ENCODE data around the gene TTLL8.

TTLL8 gene

DNA sequence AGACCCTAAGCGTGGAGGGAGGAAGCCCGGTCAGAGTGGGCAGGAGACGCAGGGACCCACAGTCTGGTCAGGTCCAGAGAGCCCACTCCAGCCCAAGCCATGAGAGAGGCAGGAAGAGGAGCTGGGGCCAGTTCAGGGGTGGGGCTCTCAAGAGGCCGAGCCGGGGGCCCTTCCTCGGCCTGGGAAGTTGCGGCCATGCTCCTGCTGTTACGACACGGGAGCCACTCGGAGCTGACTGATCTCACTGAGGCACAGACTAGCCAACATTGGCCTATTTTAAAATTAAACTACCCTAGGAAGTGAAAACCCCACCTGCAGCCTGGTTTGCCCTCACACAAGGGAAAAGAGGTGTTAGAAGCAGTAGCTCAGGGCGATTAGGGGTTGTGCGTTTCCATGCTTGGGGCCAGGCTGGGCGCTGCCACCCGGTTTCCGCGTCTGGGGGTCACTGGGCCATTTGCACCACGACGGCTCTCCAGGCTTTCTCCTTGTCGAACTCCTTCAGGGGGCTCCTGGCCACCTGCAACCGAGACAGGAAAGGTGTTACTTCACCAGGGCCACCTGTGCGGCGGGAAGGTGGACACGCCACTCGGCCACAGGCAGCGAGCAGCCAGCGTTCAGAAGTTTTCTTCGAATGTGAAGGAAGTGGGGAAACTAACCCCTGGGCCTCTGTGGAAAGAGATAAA, 3.2 kb upstream of the TTLL8 start:
- no peak for DNase-seq

DNA sequence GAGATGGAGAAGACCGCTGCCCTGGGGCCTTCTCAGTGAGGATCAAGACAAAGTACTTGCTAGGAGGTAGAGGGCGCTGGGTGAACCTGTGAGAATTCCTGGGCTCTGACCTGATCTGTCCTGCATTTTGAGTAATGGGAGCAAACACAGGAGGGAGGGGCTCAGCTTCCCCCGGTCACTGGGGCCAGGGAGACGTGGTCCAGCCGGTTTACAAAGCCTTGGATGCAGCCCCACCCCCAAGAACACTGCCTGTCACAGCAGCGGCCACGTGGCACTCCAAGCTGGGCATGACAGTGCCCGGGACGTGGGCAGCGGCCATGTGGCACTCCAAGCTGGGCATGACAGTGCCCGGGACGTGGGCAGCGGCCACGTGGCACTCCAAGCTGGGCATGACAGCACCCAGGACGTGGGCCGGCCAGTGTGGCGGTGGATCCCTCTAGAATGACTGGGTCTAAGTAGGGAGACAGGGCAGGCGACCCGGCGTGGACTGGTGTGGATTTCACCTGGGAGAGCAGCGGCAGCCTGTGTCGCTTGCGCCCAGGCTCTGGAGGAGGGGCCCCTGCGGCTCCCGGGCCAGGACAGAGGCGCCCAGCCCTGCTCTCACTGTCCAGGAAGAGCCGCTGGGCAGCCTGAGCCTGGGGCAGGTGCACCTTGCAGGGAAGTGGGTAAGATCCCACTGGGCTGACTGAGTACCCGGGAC, 2.5 kb upstream of the TTLL8 start:
- no peak for DNase-seq

DNA sequence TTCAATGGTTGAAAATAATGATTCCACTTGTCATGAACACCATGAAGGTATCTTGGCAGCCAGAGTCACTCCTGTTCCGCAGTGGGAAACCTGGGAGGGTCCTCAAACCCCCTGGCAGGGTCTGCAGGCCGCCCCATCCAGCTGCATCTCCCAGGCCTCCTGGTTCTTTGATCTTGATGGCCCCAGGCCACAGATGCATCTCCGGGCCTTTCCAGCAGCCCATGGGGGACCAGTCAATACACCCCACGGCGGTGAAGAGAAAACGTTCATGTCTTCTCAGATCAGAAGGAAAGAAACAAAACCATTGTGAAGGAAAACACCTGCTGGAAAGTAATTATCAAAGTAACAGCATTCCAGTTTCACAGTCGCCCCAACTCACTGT, 1.8 kb upstream of the TTLL8 start:
- no peak for DNase-seq

DNA sequence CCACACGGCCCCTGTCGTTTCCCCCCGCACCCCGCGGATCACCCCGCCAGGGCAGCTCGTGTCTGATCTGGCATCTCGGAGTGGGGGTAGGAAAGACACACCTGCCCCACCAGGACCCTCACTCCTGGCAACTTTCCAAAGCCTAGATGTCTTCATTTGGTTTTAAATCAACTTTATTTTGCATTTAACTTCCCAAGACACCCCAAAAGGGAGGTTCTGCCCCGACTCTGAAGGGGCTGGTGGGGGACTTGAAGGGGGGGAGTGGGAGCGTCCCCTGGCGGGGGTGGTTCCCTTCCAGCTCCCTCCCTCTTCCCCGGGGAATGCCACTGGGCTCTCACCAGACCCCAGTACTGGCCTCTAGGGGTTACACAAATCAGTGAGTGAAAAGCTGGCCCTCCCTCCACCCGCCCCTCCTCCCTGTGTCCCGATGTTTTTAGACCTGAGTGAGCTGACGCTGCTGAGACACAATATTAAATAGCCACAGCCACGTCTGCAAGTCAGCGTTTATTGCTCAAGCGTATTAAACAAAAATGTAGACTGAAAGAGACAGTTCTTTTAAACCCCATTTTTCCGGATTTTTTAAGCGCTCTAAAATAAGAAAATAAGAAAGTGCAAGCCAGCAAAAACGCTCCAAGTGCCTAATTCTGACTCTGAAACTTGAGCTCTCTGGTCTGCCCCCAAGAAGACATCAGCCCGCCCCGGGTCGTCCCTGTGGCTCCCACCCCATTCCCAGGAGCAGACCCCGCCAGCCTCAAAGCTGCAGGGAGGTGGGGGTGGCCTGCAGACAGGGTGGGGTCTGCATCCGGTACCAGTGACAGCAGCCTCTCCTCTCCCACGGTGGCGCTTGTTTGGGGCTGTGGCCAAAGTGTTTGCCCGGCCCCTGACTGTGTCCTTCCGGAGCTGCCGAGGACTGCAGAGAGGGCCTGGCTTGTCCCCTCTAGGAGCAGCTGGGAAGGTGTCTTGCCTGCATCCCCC, 1.1 kb upstream of the TTLL8 start:
- no peak for DNase-seq

DNA sequence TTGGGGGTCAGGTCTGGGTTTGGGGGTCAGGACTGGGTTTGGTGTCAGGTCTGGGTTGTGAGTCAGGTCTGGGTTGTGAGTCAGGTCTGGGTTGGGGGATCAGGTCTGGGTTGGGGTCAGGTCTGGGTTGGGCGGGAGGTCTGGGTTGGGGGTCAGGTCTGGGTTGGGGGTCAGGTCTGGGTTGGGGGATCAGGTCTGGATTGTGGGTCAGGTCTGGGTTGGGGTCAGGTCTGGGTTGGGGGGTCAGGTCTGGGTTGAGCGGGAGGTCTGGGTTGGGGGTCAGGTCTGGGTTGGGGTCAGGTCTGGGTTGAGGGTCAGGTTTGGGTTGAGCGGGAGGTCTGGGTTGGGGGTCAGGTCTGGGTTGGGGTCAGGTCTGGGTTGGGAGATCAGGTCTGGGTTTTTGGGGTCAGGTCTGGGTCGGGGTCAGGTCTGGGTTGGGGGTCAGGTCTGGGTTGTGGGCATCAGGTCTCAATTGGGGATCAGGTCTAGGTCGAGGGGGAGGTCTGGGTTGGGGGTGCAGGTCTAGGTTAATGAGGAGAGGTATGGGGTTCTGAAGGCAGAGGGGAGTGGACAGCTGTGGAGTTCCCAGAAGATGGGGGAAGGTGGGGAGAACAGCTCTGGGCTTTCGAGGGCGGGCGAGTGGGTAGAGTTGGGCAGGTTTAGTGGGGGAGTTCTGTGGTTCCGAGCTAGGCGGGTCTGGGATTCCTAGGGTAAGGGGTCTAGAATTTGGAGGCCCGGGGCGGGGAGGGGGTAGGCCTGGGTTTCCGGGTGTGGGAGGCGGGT, 629 bp downstream of the TTLL8 start:
- no peak for DNase-seq

DNA sequence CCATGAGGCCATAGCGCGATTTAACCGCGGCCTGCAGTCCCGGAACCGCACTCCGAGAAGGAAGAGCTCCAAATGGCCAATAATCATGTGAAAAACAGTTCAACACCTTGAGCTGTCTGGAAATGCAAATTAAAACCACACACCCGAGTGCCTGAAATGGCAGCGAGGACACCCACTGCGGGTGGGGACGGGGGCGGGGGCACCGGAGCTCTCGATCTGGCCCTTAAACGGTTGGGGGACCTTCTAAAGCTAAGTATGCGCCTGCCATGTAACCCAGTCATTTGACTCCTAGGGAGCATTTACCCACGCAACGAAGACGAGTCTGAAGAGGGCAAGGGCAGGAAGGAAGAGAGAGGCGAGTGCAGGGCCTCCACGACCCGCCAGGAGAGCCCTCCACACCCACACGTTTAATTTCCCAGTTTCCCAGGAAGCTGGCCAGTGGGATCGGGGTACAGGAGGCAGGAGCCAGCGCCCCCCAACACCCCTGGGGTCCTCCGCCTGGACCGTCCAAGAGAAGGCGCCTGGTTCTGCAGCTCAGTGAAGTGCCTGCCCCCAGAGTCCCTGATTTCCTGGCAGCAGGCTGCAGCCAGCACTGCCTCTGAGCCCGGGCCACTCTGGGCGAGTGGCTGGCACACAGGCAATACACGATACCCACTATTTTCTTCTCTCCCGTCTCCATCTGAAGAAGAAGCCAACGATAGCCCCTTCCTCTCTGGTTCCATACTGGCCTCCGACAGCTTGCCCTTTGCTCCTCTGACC, 1.7 kb downstream of the TTLL8 start:
- no peak for DNase-seq

DNA sequence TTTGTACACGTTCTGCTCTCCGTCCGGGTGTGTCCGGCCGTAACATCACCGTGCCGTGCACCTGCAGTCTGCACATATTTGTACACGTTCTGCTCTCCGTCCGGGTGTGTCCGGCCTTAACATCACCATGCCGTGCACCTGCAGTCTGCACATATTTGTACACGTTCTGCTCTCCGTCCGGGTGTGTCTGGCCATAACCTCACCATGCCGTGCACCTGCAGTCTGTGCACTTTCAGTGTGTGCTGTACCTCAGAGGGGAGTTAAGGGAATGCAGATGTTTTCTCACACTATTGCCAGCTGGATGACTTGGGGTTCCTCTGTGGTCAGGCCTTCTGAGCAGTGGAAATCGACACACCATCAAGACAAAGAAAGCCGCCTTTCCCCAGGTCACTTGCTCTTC, 4.2 kb downstream of the TTLL8 start:
- no peak for DNase-seq

DNA sequence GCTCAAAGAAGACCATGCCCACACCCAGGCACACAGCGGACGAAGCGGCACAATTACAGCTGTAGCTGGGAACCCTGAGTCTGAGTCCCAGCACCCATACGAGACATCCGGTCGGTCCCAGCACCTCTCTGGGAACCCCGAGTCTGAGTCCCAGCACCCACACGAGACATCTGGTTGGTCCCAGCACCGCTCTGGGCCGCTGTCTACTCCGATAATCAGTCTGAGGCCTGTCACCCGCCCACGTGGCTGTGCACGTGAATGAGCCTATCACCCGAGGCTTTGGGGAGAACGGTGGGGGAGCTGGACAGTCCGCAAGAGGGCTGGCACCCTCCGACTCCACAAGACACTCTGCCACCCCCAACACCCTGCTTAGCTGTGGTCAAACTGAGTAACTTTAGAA, 6.2 kb downstream of the TTLL8 start:
- no peak for DNase-seq

DNA sequence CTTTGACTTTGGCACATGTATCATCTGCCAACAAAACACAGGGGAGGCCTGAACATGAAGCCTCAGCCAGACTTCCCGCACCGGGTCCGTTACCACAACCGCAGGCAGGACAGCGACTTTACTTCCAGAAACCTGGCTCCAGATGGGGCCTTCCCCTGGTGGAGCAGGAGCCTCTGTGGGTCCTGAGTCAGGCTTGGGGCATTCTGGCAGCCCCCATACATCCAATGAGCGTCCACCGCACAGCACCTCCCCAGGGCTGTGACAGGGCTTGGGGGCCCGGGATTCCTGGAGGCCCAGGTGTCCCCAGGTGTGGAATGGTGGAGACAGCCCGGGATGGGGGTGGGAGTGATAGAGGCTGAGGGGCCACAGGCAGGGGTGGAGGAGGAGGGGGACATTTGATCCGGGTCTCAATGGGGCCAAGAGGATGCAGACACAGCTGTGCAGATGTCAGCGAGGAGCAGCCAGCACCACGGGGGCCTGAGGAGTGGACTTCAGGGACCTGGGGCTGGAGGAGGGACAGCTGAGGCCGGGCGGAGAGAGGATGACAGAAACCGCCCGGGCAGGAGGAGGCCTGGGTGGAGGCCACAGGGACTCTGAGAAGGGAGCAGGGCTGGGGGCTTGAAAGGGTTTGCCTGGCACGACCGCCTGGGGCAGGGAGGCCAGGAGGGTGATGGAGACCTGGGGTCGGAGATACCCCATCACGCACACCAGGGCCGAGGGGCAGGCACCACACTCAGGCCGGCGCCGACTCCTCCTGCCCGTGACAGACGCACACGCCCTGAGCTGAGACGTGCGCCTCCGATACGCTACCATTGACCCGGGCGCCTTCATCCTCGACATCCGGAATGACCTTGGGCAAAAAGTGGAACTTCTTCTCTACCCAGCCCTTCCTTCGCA, 8.6 kb downstream of the TTLL8 start:
- no peak for DNase-seq

DNA sequence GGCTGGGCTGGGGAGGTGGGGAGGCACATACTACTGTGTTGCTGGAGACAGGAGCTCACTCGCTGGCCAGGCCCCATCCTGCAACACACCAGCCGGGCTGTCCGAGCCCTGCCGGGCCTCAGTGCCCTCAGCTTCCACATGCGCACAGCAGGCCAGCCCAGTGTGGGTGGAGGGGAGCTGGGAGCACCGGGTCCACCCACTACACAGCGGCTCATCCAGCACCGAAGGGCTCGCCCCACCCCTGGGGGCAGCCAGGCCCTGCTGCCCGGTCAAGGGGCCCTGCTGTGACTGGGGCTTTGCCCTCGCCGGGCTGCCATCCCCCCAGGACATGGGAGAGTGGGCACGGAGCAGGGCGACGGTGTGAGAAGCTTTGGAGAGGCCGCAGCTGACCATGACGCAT, 9.3 kb downstream of the TTLL8 start:
- no peak for DNase-seq

DNA sequence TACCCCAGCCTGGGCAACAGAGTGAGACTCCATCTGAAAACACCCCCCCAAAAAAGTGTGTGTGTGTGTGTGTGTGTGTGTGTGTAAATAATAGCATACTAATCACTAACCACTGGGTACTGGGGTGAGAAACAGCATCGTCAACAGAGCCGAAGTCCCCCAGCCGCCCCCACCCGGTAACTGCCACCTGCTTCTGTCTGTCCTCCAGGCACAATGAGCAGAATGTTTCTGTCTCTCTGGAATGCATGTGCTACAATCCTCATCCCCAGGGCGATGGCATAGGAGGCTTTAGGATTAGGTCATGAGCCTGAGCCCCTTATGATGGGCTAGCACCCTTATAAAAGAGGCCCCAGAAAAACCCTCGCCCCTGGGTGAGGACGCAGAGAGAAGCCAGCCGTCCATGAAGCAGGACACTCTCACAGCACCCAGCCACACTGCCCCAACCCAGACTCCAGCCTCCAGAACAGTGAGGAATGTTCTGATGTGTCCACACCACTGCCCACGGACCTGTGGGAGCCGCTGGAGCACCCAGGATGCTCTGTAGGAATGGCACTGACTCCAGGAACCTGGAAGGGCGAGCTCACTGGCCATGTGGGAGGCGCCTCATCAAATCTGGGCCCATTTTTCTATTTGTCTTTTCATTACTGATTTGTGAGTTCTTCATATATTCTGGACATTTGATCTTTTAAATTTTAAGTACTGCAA, 9.9 kb downstream of the TTLL8 start:
- no peak for DNase-seq

DNA sequence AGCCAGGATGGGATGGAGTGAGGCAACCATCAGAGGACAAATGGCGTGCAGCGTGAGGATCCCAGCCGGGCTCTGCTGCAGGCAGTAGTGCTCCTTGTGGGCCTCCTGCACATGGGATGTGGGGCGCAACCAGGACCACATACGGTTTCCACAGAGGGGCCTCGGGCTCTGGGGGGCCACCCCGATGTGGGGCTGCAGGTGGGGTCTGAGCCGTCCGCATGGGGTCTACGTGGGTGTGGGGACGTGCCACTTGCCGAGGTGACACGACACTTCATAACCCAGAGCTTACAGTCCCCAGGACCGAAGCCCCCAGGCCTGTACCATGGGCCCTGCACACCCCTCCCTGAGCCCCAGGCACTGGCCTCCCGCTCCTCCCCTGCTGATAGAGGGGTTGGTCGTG, 10.8 kb downstream of the TTLL8 start:
- DNase-seq: no peak

DNA sequence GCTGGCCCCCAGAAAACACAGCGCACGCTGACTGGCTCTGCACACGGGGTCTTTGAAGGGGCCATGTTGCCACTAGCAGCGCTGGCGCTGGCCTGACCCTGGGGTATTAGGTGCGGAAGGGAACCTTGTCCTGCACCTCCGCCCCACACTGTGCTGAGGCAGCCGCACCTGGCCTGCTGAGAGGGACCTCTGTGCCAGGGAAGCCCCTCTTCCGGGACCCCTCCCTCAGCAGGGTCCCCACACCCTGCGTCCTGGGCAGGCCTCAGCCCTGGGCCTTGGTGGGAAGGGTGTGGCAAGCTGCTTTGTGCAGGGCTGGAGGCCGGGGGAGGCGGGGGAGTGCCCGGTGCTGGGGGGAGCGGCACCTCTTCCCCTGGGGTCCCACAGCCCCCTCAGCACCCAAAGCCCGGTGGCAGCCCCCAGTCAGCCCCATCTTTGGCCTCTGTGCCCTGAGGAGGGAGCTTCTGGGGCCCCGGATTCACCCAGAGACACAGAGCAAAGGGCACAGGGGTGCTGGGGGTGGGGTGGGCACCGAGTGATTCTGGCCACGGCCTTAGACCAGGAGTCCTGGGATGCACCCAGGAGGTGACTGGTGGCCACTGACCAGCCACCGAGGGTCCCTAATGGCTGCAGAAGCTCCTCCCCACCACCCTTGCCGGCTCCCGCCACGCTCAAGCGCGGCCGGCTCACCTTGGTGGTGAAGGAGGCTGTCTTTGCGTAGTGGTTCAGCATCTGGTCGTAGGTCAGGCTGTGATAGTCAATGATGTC, 11.4 kb downstream of the TTLL8 start:
- no peak for DNase-seq

DNA sequence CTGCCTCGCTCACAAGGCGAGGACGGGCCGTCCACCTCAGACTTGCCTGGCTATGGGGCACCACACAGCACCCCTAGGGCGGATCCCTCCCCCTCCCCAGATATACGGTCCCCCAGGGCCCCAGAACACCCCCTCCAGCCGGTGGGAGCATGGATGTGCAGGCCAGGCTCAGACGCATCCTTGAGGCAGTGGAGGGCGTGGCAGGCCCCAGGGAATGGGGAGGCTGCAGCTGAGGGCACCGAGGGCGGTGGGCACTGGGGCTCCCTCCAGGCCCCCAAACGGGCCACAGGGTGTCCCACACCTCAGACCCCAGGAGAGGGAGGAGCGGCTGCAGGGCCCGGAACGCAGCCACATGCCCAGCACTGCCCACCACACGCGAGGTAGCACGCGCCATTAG, 12.1 kb downstream of the TTLL8 start:
- DNase-seq: no peak

DNA sequence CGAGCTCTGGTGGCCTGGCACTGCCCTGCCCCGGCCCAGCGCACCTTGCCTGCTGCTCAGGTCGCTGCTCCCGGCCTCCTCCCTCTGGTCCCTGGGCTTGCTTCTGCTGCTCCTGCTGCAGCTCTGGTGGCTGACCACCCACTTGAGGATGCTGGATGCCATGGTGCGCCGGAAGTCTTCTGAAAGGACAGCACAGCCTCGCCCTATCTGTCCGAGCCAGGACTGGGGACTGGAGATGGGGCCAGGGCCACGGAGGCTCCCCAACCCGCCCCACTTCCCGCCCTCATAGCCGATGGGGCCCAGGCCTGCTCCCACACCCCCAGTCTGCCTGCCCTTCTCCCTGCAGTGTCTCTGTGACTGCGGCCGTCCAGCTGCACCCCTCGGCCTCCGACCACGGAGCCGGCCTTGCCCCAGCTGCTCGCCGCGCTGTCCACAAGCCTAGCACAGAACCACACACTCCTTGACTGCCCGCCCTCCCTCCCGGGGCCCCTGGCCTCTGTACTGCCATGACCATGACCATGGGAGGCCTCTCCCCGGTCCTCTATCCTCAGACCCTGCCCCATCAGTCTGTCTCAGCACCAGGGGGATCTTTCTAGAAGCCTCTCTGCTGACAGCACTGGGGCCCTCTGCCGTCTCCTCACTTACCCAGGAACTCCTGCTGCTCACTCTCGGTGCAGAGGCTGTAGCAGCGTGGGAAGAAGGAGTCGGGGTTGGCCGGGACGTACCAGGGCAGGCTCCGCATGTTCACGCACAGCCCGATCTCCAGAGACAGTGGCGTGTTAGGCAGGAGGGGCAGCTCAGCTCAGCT, 12.7 kb downstream of the TTLL8 start:
- no peak for DNase-seq

DNA sequence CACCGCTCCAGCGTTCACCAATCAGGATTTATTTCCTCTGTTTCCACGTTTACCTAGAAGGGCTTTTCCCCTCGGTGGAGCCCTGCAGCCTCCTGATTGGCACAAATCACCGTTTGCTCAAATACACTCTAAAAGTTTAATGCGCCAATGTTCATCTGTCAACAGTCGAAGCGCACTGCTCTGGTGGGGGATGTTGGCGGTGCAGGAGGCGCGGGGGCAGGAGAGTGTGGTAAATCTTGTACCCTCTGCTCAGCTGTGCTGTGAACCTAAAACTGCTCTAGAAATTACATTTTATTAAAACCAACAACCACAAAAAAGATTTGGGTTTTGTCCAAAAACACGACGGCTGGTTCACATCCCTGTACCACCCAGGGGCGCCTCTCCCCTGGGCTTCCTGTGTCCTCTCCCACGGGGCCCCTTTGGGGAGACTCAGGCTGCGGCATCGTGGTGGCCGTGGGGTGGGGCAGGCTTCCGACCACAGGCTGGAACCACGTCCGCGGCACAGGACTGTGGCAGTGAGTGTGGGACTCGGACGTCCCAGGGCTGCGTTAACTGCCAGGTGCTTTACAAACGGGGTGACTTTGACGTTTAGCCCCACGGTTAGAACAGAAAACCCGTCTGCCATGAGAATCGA, 13.5 kb downstream of the TTLL8 start:
- DNase-seq: no peak

DNA sequence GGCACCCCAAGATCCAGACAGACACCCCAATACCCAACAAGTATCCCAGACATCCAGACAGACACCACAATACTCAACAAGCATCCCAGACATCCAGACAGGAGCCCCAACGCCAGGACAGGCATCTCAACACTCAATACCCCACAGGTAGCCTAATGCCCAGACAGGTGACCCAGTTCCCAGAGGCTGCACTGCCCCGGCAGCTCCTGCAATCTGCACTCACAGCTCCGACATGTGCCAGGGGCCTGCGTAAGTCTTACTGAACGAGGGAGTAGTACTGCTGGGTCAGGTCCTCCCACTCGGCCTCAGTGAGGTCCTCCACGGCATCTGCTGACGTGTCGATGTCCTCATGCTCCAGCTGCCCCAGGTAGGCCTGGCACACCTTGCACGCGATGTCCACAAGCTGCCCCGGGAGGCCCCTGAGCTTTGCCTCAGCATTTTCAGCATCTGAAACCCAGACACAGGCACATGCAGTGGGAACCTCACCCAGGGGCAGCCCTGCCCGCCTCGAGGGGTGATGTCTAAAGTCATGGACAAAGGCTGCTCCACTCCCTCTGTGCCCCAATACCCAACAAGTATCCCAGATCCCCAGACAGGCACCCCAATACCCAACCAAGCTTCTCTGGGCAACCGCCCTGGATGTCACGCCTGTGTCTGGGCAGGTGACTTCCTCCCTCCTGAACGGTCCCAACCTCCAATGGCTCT, 16.6 kb downstream of the TTLL8 start:
- no peak for DNase-seq

DNA sequence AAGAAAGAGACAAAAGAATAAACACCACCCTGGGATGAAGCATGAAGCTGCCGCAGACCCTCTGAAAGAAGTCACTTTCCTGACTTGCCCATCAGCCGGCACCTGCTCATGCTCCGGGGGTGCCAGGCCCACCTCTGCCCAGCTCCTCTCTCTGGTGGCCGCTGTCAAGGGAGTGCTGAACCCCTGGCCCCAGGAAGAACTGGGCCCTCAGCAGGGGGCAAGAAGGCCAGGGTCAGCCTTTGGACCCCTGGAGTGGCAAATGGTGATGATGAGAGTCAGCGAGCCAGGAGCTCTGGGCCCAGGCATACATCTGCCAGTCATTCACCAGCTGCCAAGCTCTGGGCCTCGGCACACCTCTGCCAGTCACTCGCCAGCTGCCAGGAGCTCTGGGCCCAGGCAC, 17.4 kb downstream of the TTLL8 start:
- DNase-seq: no peak
